Naive B cell (primary cell): Measurements from ENCODE around the gene NKIRAS1. TPM values are rescaled to one million over a fixed set of nuclear protein-coding genes. Genes with fewer than 3 reads are reported as not detected.
"Not testable (repeated sequence)": the region's sequence is repeated elsewhere in the genome, so short reads cannot be mapped to it uniquely, and the experiment has no call there.

Source experiments
- ATAC-seq, 2 donors: fragments of 150-1000 bp; cut with Tn5 transposase; 2 replicates each; pipeline ENCODE4 v1.10.0; 2021; ENCODE audit warnings: low read depth in 2 of 2, mild to moderate bottlenecking in 2 of 2, moderate library complexity in 2 of 2
- DNase-seq: peaks from one replicate; pipeline ENCODE4 v3.0.0; 2022
- H3K27ac Mint-ChIP-seq, 6 donors: one replicate each; pipeline ENCODE4 v1.8.0; 2020 to 2022; ENCODE audit warnings: mild to moderate bottlenecking in 6 of 6, mixed read lengths in 6 of 6, moderate library complexity in 5 of 6, inconsistent platforms in 2 of 6
- H3K27me3 Mint-ChIP-seq, 3 donors: one replicate each; pipeline ENCODE4 v1.8.0; 2021 to 2022; ENCODE audit warnings: mixed read lengths in 3 of 3, mild to moderate bottlenecking in 1 of 3
- H3K36me3 Mint-ChIP-seq, 2 donors: one replicate each; pipeline ENCODE4 v1.8.0; 2020 to 2022; ENCODE audit warnings: mixed read lengths in 2 of 2, inconsistent platforms in 1 of 2, mild to moderate bottlenecking in 1 of 2
- H3K4me1 Mint-ChIP-seq, 3 donors: one replicate each; pipeline ENCODE4 v1.8.0; 2020 to 2022; ENCODE audit warnings: mixed read lengths in 3 of 3, inconsistent platforms in 1 of 3, mild to moderate bottlenecking in 1 of 3, moderate library complexity in 1 of 3
- H3K4me3 Mint-ChIP-seq, 8 donors: one replicate each; pipeline ENCODE4 v1.8.0; 2020 to 2022; ENCODE audit warnings: mild to moderate bottlenecking in 8 of 8, mixed read lengths in 8 of 8, moderate library complexity in 8 of 8, inconsistent platforms in 2 of 8
- H3K9me3 Mint-ChIP-seq, 7 donors: one replicate each; pipeline ENCODE4 v1.8.0; 2020 to 2022; ENCODE audit warnings: mixed read lengths in 7 of 7, mild to moderate bottlenecking in 5 of 7, inconsistent platforms in 2 of 7, moderate library complexity in 1 of 7
- polyA plus RNA-seq, 6 donors: library from polyadenylated mRNA; unstranded; fragments of 300-500 nt; fragmentation: Illumina TruSeq; gene quantifications; one replicate each; pipeline ENCODE4 v1.2.3, GENCODE V29; 2021; ENCODE audit warnings: low read depth in 6 of 6

The NKIRAS1 gene
- polyA plus RNA-seq, 6 donors from 2014 or later = 5.2 to 7.9 (median 6.2) TPM

DNA sequence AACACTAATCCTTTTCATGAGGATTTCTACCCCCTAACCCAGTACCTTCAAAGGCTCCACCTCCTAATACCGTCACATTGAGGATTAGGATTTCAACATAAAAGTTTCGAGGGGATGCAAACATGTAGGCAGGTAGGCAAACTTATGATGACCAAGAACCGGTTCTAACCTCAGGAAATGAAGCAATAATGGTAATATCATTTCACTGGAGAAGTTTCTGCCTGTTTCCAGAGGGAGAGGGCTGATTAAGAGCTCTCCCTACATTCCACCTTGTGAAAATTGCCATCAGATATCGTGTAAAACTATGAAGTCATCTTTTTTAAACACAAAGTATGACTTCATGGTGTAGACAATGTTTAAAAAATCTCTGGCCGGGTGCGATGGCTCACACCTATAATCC lies 31.6 kb downstream of the NKIRAS1 start:
- Mint-ChIP-seq H3K36me3 (peaks cover 0 to 7% of the 10 kb centered on the region in 2 donors), H3K9me3 (peaks cover 0 to 1% (median 0%) of the 10 kb centered on the region in 7 donors), H3K27me3 (no peaks in the 10 kb centered on the region), H3K27ac (no peak overlapping the region), H3K4me1 (peaks cover 10 to 28% (median 15%) of the 10 kb centered on the region in 3 donors), H3K4me3 (no peak overlapping the region)
- ATAC-seq (no peak), DNase-seq (no peak)

DNA sequence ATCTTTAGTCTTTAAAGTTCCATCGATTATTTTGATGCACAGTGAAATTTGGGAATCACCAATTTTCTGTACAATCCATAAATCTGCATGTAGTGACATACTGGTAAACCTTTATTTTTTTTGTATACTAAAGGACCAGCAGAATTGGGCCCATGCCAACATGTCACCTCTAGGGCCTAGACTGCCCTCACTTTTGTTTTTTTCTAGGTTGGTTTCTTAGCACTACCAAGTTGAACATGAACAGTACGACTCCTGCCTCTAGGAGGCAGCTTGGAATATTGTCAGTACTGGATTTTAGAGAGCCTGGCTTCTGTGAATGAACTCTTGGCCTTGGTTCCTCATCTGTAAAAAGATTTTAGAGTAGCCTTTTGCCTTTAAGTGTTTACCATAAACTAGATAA lies 32.3 kb downstream of the NKIRAS1 start:
- H3K36me3 Mint-ChIP-seq = peaks cover 0 to 7% of the 10 kb centered on the region in 2 donors
- DNase-seq (no peak), ATAC-seq (no peak)
- no peak overlapping the region for H3K4me3 Mint-ChIP-seq
- H3K27me3 Mint-ChIP-seq = no peaks in the 10 kb centered on the region
- peaks cover 0 to 1% (median 0%) of the 10 kb centered on the region in 7 donors for H3K9me3 Mint-ChIP-seq
- H3K4me1 Mint-ChIP-seq = peaks cover 14 to 29% (median 21%) of the 10 kb centered on the region in 3 donors
- peak overlapping the region in 2 of 6 donors; percentile 4 to 72 for H3K27ac Mint-ChIP-seq

DNA sequence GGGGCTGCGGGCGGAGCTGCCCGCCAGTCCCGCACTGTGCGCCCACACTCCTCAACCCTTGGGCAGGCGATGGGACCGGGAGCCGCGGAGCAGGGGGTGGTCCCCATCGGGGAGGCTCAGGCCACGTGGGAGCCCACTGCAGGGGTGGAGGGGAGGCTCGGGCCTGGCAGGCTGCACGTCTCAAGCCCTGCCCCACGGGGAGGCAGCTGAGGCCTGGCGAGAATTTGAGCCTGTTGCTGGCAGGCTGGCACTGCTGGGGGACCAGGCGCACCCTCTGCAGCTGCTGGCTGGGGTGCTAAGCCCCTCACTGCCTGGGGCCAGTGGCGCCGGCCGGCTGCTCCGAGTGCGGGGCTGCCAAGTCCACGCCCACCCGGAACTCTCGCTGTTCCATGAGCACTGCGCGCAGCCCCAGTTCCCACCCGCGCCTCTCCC lies 34.3 kb downstream of the NKIRAS1 start:
- Mint-ChIP-seq H3K27ac (peak overlapping the region in 3 of 6 donors; percentile 27 to 77 (median 57)), H3K27me3 (no peaks in the 10 kb centered on the region), H3K4me3 (no peak overlapping the region)

DNA sequence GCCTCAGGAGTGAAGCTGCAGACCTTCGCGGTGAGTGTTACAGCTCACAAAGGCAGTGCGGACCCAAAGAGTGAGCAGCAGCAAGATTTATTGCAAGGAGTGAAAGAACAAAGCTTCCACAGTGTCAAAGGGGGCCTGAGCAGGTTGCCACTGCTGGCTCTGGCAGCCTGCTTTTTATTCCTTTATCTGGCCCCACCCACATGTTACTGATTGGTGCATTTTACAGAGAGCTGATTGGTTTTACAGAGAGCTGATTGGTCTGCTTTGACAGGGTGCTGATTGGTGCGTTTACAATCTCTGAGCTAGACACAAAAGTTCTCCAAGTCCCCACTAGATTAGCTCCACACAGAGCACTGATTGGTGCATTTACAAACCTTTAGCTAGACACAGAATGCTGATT lies 34.8 kb downstream of the NKIRAS1 start:
- not testable (repeated sequence) for H3K36me3 Mint-ChIP-seq, H3K27me3 Mint-ChIP-seq, ATAC-seq, DNase-seq, H3K9me3 Mint-ChIP-seq
- peak overlapping the region in 6 of 8 donors; percentile 0 to 61 (median 27) for H3K4me3 Mint-ChIP-seq
- H3K27ac Mint-ChIP-seq = peak overlapping the region in 3 of 6 donors; percentile 57 to 88 (median 77)
- H3K4me1 Mint-ChIP-seq = peaks cover 26 to 46% (median 39%) of the 10 kb centered on the region in 3 donors

More for the DNA sequence above, 34.3 kb downstream of the NKIRAS1 start:
- peaks cover 26 to 41% (median 35%) of the 10 kb centered on the region in 3 donors for H3K4me1 Mint-ChIP-seq
- H3K9me3 Mint-ChIP-seq = peaks cover 0 to 1% (median 0%) of the 10 kb centered on the region in 7 donors
- ATAC-seq (no peak), DNase-seq (no peak)
- H3K36me3 Mint-ChIP-seq = peaks cover 0 to 7% of the 10 kb centered on the region in 2 donors

DNA sequence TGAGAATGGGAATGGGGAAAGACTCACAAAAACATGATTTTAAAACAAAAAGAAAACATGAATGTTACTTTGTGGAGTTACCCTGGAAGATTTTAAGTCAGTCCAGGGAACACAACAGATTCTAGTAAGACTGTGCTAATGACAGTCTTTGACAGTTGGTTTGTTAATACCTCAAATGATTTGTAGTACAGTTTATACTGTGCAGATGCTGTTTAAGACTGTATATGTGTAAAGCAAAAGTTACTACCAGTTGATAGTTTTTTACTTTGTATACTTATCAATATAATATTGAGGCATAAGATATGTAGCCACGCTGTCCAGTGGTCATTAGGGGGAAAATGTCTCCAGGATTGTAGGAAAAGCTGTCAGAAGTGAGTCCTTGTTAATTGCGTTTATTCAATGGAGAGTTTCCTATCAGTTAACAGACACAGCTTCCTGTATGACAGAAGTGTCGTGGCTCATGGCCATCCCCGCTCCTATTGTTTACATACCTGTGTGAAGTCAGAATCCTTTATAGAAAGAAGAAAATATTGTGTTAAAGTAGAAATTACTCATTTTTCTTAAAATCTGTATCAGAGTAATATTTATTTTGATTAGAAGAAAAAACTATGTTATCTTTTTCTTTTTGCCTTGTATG lies 36.0 kb downstream of the NKIRAS1 start:
- no peaks in the 10 kb centered on the region for H3K27me3 Mint-ChIP-seq
- peaks cover 0 to 7% of the 10 kb centered on the region in 2 donors for H3K36me3 Mint-ChIP-seq
- H3K4me1 Mint-ChIP-seq = peaks cover 33 to 55% (median 48%) of the 10 kb centered on the region in 3 donors
- DNase-seq (no peak), ATAC-seq (no peak)
- H3K27ac Mint-ChIP-seq = peak overlapping the region in 4 of 6 donors; percentile 11 to 88 (median 64)
- H3K9me3 Mint-ChIP-seq = peaks cover 0 to 1% (median 0%) of the 10 kb centered on the region in 7 donors
- H3K4me3 Mint-ChIP-seq = peak overlapping the region in 1 of 8 donors; percentile 12

DNA sequence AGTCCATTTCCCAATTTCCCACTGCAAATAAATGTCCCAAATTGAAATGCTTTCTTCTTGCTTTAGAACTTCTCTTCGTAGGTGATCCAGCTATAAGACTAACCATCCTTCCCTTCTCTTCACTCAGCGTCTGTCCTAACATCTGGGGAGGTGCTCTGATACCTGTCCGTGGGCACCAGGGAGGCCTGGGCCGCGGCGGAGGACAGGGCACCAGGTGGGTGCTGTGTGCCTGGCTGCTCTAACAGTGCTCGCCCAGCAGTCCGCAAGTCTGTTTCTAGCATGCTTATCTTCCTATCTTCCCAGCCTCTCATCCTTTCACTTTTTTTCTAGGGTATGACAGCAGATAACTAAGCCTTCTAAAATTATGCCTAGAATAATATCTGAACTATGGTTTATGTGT lies 37.3 kb downstream of the NKIRAS1 start:
- no peak for ATAC-seq
- Mint-ChIP-seq H3K27ac (peak overlapping the region in 2 of 6 donors; percentile 28 to 32), H3K36me3 (peaks cover 0 to 7% of the 10 kb centered on the region in 2 donors), H3K9me3 (peaks cover 0 to 1% (median 0%) of the 10 kb centered on the region in 7 donors), H3K27me3 (no peaks in the 10 kb centered on the region), H3K4me3 (no peak overlapping the region), H3K4me1 (peaks cover 39 to 66% (median 62%) of the 10 kb centered on the region in 3 donors)
- no peak for DNase-seq

DNA sequence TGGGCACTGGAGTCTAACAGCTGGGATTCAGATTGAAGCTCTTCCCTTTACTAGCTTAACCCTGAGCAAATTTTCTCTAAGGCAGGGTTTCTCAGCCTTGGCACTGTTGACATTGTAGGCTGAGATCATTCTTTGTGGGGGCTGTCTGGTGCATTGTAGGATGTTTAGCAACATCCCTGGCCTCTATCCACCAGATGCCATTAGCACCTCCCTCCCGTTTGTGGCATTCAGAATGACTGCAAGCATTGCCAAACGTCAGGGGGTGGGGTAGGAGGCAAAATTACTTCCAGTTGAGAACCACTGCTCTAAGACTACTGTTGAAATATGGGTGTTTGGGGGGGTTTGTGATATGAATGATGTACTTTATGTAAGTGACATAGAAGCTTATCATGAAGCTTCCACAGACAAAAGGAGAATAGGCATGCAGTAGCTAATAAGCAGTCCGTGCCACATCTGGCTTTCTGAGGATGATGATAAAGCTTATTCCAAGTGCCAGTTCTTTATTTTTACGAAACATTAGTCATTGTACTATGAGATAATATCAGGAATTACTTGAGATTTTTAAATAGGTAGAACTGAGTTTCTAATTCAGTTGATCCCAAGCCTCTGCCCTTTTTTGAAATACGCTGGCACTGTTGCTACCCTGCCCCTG lies 39.3 kb downstream of the NKIRAS1 start:
- no peak overlapping the region for H3K4me3 Mint-ChIP-seq
- no peak for DNase-seq
- H3K9me3 Mint-ChIP-seq = peaks cover 0 to 1% (median 0%) of the 10 kb centered on the region in 7 donors
- H3K27me3 Mint-ChIP-seq = no peaks in the 10 kb centered on the region
- ATAC-seq = no peak
- H3K27ac Mint-ChIP-seq = peak overlapping the region in 1 of 6 donors; percentile 15
- peaks cover 43 to 75% (median 72%) of the 10 kb centered on the region in 3 donors for H3K4me1 Mint-ChIP-seq
- H3K36me3 Mint-ChIP-seq = peaks cover 0 to 7% of the 10 kb centered on the region in 2 donors

DNA sequence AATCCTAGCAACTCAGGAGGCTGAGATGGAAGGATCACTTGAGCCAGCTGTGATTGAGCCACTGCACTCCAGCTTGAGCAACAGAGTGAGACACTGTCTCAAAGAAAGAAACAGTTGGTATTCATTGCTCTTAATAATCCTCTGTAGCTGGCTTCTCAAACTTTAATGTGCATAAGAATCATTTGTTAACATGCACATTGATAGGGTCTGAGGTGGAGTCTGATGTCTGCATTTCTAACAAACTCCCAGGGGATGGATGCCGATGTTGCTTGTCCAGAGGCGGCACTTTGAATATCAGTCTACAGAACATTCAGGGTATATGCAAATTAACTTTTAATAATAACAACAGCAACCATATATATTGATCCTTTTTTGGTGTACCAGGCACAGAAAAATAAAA lies 39.9 kb downstream of the NKIRAS1 start:
- no peak for ATAC-seq
- H3K4me3 Mint-ChIP-seq = no peak overlapping the region
- H3K4me1 Mint-ChIP-seq = peaks cover 43 to 73% (median 70%) of the 10 kb centered on the region in 3 donors
- no peaks in the 10 kb centered on the region for H3K27me3 Mint-ChIP-seq
- no peak for DNase-seq
- peak overlapping the region in 1 of 6 donors; percentile 15 for H3K27ac Mint-ChIP-seq
- H3K36me3 Mint-ChIP-seq = peaks cover 0 to 7% of the 10 kb centered on the region in 2 donors
- H3K9me3 Mint-ChIP-seq = peaks cover 0 to 1% (median 0%) of the 10 kb centered on the region in 7 donors

DNA sequence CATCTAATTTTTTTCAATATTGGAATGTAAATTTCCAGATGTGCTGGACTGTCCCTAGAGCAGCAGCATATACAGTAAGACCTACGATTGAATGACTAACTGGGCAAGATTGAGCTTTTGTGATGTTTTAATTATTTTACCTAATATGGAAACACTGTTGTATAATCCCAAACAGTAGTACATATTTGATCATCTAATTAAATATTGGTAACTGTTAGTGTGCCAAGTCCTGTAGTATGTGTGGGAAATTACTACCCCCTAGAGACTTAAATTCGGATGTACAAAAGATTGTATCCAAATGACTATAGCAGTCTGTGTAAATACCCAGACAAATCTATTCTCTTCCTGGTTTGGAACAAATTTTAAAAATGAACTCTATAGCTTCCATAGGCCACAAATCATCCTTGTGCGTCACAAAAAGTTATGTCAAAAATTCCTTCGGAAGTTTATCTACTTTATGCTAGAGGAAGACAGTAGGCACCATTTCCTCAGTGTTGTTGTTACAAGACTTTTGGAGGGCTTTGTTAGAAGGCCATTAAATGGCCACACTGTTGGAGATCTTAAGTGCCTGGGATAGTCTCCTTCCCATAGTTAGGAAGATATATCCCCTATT lies 41.6 kb downstream of the NKIRAS1 start:
- ATAC-seq (no peak), DNase-seq (no peak)
- Mint-ChIP-seq H3K36me3 (no peaks in the 10 kb centered on the region), H3K9me3 (no peaks in the 10 kb centered on the region), H3K27ac (no peak overlapping the region), H3K4me1 (peaks cover 33 to 59% (median 55%) of the 10 kb centered on the region in 3 donors), H3K27me3 (no peaks in the 10 kb centered on the region), H3K4me3 (no peak overlapping the region)

DNA sequence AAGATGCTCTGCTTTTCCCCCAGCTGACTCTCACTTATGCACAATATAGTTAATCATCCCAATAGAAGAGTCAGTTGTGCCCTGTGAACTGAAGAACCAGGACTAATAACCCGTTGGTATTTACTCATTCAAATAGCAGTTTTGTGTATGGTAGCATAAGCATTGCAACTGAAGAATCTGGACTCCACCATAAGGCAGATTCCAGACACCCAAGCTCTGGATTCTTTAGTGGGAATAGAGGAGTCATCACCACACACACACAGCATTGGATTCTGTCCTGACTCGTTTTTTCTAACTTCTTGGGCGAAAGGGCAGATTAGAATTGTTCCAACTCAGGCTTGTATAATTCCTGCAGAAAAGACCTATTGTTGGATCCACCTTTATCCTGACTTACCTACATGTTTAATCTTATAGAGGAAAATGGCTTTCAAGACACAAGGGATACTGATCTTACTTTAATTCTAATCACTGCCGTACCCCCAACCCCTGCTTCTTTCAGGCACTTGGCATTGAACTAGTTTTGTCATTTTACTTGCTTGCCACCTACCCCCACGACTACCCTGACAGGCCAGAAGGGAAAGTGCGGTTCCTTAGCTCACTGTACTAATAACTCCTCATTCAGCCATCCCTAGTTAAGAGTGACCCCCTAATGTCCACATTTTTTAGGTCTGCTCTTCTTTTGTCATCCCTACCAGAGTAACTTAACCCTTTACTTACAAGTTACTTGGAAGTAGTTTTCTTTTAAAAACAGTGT lies 42.3 kb downstream of the NKIRAS1 start:
- no peaks in the 10 kb centered on the region for H3K36me3 Mint-ChIP-seq
- H3K27me3 Mint-ChIP-seq = no peaks in the 10 kb centered on the region
- H3K9me3 Mint-ChIP-seq = no peaks in the 10 kb centered on the region
- H3K4me1 Mint-ChIP-seq = peaks cover 30 to 58% (median 54%) of the 10 kb centered on the region in 3 donors
- no peak for ATAC-seq
- no peak overlapping the region for H3K4me3 Mint-ChIP-seq
- DNase-seq = no peak
- H3K27ac Mint-ChIP-seq = peak overlapping the region in 2 of 6 donors; percentile 27 to 32

DNA sequence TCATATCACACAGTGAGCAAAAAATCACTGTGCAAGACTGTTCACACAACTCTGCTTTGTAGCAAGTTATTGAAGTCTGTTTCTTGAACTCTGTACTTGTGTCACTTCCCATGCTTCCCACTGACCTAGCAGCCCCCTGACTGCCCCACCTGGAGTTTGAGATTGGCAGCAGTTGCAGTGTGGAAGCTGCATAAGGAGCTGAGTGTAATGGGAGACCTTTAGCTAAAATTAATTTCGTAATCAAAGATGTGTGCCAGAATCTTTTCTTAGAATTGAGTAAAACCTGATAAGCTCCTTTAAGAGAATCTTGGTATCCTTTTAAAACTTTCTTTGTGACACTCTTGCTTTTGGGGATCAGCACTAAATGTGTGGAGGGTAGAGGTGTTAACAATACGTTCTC lies 42.8 kb downstream of the NKIRAS1 start:
- ATAC-seq (no peak), DNase-seq (no peak)
- Mint-ChIP-seq H3K4me1 (peaks cover 24 to 55% (median 48%) of the 10 kb centered on the region in 3 donors), H3K27ac (peak overlapping the region in 3 of 6 donors; percentile 26 to 50 (median 32)), H3K27me3 (no peaks in the 10 kb centered on the region), H3K9me3 (no peaks in the 10 kb centered on the region), H3K4me3 (no peak overlapping the region), H3K36me3 (no peaks in the 10 kb centered on the region)

DNA sequence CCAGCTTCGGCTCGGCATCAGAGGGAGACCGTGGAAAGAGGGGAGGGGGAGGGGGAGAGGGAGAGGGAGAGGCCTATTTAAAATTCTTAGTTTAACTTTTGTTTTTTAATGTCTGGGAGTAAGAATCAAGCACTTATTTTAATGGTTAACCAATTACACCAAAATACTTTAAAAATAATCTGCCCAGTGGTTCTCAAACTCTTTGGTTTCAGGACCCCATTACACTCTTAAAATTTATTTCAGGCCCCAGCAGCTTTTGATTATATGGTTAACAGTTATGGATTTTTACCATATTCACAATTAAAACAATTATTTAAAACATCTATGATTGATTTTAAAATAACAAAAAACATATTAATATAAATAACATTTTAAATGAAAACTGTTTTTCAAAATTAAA lies 44.5 kb downstream of the NKIRAS1 start:
- peaks cover 21 to 54% (median 48%) of the 10 kb centered on the region in 3 donors for H3K4me1 Mint-ChIP-seq
- H3K4me3 Mint-ChIP-seq = no peak overlapping the region
- no peak overlapping the region for H3K27ac Mint-ChIP-seq
- no peak for DNase-seq
- no peaks in the 10 kb centered on the region for H3K27me3 Mint-ChIP-seq
- H3K9me3 Mint-ChIP-seq = no peaks in the 10 kb centered on the region
- H3K36me3 Mint-ChIP-seq = no peaks in the 10 kb centered on the region
- ATAC-seq = no peak

DNA sequence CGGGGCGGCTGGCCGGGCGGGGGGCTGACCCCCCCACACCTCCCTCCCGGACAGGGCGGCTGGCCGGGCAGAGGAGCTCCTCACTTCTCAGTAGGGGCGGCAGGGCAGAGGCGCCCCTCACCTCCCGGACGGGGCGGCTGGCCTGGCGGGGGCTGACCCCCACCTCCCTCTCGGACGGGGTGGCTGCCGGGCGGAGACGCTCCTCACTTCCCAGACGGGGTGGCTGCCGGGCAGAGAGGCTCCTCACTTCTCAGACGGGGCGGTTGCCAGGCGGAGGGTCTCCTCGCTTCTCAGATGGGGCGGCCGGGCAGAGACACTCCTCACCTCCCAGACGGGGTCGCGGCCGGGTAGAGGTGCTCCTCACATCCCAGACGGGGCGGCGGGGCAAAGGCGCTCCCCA lies 45.4 kb downstream of the NKIRAS1 start:
- not testable (repeated sequence) for H3K9me3 Mint-ChIP-seq, H3K36me3 Mint-ChIP-seq, H3K4me3 Mint-ChIP-seq, ATAC-seq, DNase-seq, H3K27ac Mint-ChIP-seq, H3K27me3 Mint-ChIP-seq
- H3K4me1 Mint-ChIP-seq = peaks cover 23 to 49% (median 45%) of the 10 kb centered on the region in 3 donors
